GF-D8 (cell line): Measurements from ENCODE around the gene OTUD3.

ENCODE experiments used
- DNase-seq: peaks from one replicate; lab custom pipeline; 2025; lab: John Stamatoyannopoulos, UW

OTUD3 gene

DNA sequence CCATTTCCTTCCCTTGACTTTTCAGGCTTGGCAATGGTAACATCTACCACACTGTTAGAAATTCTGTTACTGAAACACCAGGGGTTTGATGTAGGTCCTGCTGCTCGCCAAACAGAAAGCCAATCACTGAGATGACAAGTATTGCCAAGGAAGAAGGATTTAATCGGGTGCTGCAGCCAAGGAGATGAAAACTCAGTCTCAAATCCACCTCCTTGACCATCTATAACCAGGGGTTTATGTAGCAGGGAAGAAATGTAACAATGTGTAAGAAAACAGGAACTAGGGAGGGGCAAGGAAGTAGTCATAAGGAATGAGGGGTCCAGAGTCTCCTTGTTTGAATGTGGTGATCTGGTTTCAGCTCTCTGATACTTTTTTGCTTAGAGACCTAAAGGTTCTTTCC, 71.9 kb downstream of the OTUD3 start:
- DNase-seq, result no peak

GRCh38 chr1:19955534-19956170, 73.5 kb downstream of the OTUD3 start:
- DNase-seq, result no peak

GRCh38 chr1:19957779-19958178, 75.6 kb downstream of the OTUD3 start:
- no peak for DNase-seq

DNA sequence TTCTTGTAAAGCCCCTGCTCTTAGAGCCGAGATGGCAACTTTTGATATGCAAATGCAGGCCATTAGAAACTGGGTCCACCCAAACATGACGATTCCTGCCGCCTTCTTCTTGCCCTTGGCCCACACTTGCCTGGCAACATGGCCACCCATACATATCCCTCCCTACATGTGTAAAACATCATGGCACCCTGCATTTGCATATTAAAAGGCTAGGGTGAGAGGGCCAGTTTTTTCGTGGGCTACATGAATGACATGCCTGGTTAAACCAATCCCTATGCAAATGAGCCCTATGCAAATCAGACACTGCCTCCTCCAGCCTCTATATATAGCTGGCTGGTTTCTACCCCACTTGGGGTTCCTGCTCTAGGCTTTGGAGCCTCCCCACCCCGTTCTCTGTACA, 78.4 kb downstream of the OTUD3 start:
- DNase-seq, result no peak
